HFFc6 (cell line): ENCODE measurements around the gene HS3ST4. TPM values are rescaled to one million over a fixed set of nuclear protein-coding genes. Genes with fewer than 3 reads are reported as not detected.

ENCODE experiments used
- DNase-seq: peaks from one replicate; pipeline ENCODE4 v3.0.0-alpha.2; 2018
- H3K27ac Mint-ChIP-seq: 2 replicates; pipeline ENCODE4 v1.8.0; 2020; ENCODE audit warnings: mild to moderate bottlenecking, mixed read lengths
- H3K27me3 Mint-ChIP-seq: 2 replicates; pipeline ENCODE4 v1.8.0; 2021; ENCODE audit warnings: mild to moderate bottlenecking, moderate library complexity, mixed read lengths; ENCODE audit not compliant: insufficient read depth
- H3K36me3 Mint-ChIP-seq: 2 replicates; pipeline ENCODE4 v1.8.0; 2021; ENCODE audit warnings: low read depth, mixed read lengths
- H3K4me1 Mint-ChIP-seq: 2 replicates; pipeline ENCODE4 v1.8.0; 2020; ENCODE audit warnings: low read depth, mixed read lengths
- H3K4me3 Mint-ChIP-seq: 2 replicates; pipeline ENCODE4 v1.8.0; 2020; ENCODE audit warnings: mild to moderate bottlenecking, moderate library complexity, mixed read lengths
- H3K9me3 Mint-ChIP-seq: 2 replicates; pipeline ENCODE4 v1.8.0; 2020; ENCODE audit warnings: mild to moderate bottlenecking, mixed read lengths
- total RNA-seq, 6 experiments: library from RNA; stranded (reverse); fragmentation: NEBNext Ultra II Directional; extraction: Animal tissue kit (Norgen Biotek cat#: 25700); gene quantifications; 2 replicates in 1 of 6; 3 replicates in 5 of 6; pipeline ENCODE4 v1.2.3, GENCODE V29; 2021
- TF ChIP-seq, protein P1 (sequence below): fragments of 200-600 bp; sonication (generic); IDR thresholded peaks from 2 replicates; pipeline ENCODE4 v1.5.0; 2021; ENCODE audit warnings: antibody characterized with exemption, mild to moderate bottlenecking

The HS3ST4 gene
- total RNA-seq, 6 experiments from 2014 or later = not detected

DNA sequence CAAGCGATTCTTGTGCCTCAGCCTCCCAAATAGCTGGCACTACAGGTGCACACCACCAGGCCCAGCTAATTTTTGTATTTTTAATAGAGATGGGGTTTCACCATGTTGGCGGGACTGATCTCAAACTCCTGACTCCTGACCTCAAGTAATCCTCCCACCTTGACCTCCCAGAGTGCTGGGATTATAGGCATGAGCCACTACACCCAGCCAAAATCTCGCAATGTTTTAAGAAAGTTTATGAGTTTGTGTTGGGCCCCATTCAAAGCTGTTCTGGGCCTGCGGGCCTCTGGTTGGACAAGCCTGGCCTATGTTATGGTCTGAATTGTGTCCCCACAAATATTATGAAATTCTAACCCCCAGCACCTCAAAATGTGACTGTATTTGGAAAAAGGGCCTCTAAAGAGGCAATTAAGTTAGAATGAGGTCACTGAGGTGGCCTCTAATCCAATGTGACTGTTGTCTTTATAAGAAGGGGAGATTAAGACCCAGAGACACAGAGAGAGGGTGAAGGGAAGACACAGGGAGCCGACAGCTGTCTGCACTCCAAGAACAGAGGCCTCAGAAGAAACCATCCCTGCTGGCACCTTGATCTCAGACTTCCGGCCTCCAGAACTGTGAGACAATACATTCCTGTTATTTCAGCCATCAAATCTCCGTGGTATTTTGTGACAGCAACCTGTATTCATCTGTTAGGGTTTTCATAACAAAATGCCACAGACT lies 469.9 kb downstream of the HS3ST4 start:
- Mint-ChIP-seq H3K27me3 (no peaks in the 10 kb centered on the region), H3K9me3 (peaks cover 62% of the 10 kb centered on the region), H3K4me3 (no peak overlapping the region), H3K4me1 (no peaks in the 10 kb centered on the region), H3K27ac (no peak overlapping the region), H3K36me3 (no peaks in the 10 kb centered on the region)
- TF ChIP-seq, protein P1, sequence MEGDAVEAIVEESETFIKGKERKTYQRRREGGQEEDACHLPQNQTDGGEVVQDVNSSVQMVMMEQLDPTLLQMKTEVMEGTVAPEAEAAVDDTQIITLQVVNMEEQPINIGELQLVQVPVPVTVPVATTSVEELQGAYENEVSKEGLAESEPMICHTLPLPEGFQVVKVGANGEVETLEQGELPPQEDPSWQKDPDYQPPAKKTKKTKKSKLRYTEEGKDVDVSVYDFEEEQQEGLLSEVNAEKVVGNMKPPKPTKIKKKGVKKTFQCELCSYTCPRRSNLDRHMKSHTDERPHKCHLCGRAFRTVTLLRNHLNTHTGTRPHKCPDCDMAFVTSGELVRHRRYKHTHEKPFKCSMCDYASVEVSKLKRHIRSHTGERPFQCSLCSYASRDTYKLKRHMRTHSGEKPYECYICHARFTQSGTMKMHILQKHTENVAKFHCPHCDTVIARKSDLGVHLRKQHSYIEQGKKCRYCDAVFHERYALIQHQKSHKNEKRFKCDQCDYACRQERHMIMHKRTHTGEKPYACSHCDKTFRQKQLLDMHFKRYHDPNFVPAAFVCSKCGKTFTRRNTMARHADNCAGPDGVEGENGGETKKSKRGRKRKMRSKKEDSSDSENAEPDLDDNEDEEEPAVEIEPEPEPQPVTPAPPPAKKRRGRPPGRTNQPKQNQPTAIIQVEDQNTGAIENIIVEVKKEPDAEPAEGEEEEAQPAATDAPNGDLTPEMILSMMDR = no peak
- DNase-seq = no peak

GRCh38 chr16:26169473-26169872 lies 477.7 kb downstream of the HS3ST4 start:
- Mint-ChIP-seq H3K4me3 (no peak overlapping the region), H3K27ac (no peak overlapping the region), H3K36me3 (peaks cover 5% of the 10 kb centered on the region; the same call in 1 of the 2 replicates), H3K4me1 (no peaks in the 10 kb centered on the region), H3K9me3 (peaks cover 48% of the 10 kb centered on the region), H3K27me3 (no peaks in the 10 kb centered on the region)
- TF ChIP-seq, protein P1 = no peak
- DNase-seq = no peak

DNA sequence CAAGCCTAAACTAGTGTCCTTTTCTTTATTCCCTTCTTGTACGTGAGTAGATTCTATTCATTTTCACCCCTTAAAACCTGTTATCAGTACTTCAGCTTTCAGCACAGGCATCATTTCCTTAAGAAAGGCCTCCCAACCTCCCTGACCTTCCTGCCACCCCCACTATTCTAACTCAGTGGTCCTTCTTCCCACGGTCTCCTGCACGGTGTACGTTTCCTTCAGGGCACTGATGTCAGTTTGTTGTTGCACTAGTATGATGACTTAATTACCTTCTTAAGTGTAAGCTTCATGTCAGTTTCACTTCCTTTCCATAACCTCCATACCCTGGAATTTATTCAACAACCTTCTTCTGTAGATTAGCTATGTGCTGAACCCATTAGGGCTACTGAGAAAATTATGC lies 484.2 kb downstream of the HS3ST4 start:
- Mint-ChIP-seq H3K4me3 (no peak overlapping the region), H3K9me3 (peaks cover 44% of the 10 kb centered on the region), H3K36me3 (no peaks in the 10 kb centered on the region), H3K4me1 (no peaks in the 10 kb centered on the region), H3K27ac (no peak overlapping the region), H3K27me3 (no peaks in the 10 kb centered on the region)
- DNase-seq = no peak
- TF ChIP-seq, protein P1 = no peak

- H3K27me3 Mint-ChIP-seq = no peaks in the 10 kb centered on the region
- TF ChIP-seq, protein P1 = no peak
- H3K9me3 Mint-ChIP-seq = peaks cover 32% of the 10 kb centered on the region
- no peak overlapping the region for H3K4me3 Mint-ChIP-seq
- H3K4me1 Mint-ChIP-seq = no peaks in the 10 kb centered on the region
- H3K36me3 Mint-ChIP-seq = no peaks in the 10 kb centered on the region
- H3K27ac Mint-ChIP-seq = no peak overlapping the region
- DNase-seq = no peak
These were observed 485.7 kb downstream of the HS3ST4 start for GRCh38 chr16:26177438-26177837.

- Mint-ChIP-seq H3K9me3 (peaks cover 27% of the 10 kb centered on the region), H3K36me3 (no peaks in the 10 kb centered on the region), H3K27me3 (no peaks in the 10 kb centered on the region), H3K4me1 (no peaks in the 10 kb centered on the region), H3K4me3 (no peak overlapping the region), H3K27ac (no peak overlapping the region)
- TF ChIP-seq, protein P1 = no peak
- DNase-seq = no peak
These were observed 486.5 kb downstream of the HS3ST4 start for GRCh38 chr16:26178298-26178697.
